GM18498 (cell line): ENCODE measurements around the gene EPHB1.

Experiments
- ATAC-seq: cut with Tn5 transposase; IDR thresholded peaks from one replicate; pipeline ENCODE4 v1.9.1; 2021; ENCODE audit warnings: mild to moderate bottlenecking, moderate library complexity; ENCODE audit not compliant: unreplicated experiment

Gene EPHB1

GRCh38 chr3:134840459-134840858 is 45.4 kb downstream of the EPHB1 start:
- no peak for ATAC-seq

GRCh38 chr3:134846084-134846483 is 51.0 kb downstream of the EPHB1 start:
- ATAC-seq = no peak

- ATAC-seq = no peak
These were observed 51.9 kb downstream of the EPHB1 start for GRCh38 chr3:134846911-134847317.

- ATAC-seq = no peak
These were observed 52.3 kb downstream of the EPHB1 start for GRCh38 chr3:134847349-134847748.

GRCh38 chr3:134849561-134849960 is 54.5 kb downstream of the EPHB1 start:
- no peak for ATAC-seq

- no peak for ATAC-seq
These were observed 55.7 kb downstream of the EPHB1 start for GRCh38 chr3:134850761-134851160.

GRCh38 chr3:134852132-134852531 is 57.1 kb downstream of the EPHB1 start:
- ATAC-seq = no peak

- peak; percentile 96 for ATAC-seq
These were observed 57.9 kb downstream of the EPHB1 start for GRCh38 chr3:134852893-134853351.

GRCh38 chr3:134854254-134854653 is 59.2 kb downstream of the EPHB1 start:
- ATAC-seq = no peak

- ATAC-seq = no peak
These were observed 62.3 kb downstream of the EPHB1 start for GRCh38 chr3:134857356-134857755.

GRCh38 chr3:134857776-134858362 is 62.8 kb downstream of the EPHB1 start:
- ATAC-seq = no peak

GRCh38 chr3:134858441-134859035 is 63.5 kb downstream of the EPHB1 start:
- ATAC-seq = no peak

- ATAC-seq = no peak
These were observed 64.3 kb downstream of the EPHB1 start for GRCh38 chr3:134859341-134859740.

- no peak for ATAC-seq
These were observed 65.1 kb downstream of the EPHB1 start for GRCh38 chr3:134860141-134860540.

GRCh38 chr3:134863915-134864314 is 68.9 kb downstream of the EPHB1 start:
- ATAC-seq = no peak

GRCh38 chr3:134864636-134865035 is 69.6 kb downstream of the EPHB1 start:
- ATAC-seq = no peak

- no peak for ATAC-seq
These were observed 72.2 kb downstream of the EPHB1 start for GRCh38 chr3:134867277-134867676.

- no peak for ATAC-seq
These were observed 74.2 kb downstream of the EPHB1 start for GRCh38 chr3:134869153-134869726.

- no peak for ATAC-seq
These were observed 76.8 kb downstream of the EPHB1 start for GRCh38 chr3:134871818-134872217.

GRCh38 chr3:134872440-134873388 is 77.7 kb downstream of the EPHB1 start:
- no peak for ATAC-seq

- ATAC-seq = no peak
These were observed 78.7 kb downstream of the EPHB1 start for GRCh38 chr3:134873789-134874188.
